A172 (cell line): ENCODE data around the gene TM7SF3. TPM values are rescaled to one million over a fixed set of nuclear protein-coding genes. Genes with fewer than 3 reads are reported as not detected.
"Not testable (repeated sequence)": the region's sequence is repeated elsewhere in the genome, so short reads cannot be mapped to it uniquely, and the experiment has no call there.

ENCODE experiments used
- DNase-seq: peaks from one replicate; pipeline ENCODE4 v3.0.0-alpha.2; 2015; ENCODE audit warnings: low spot score
- total RNA-seq: library from RNA; depleted of rRNA; stranded (reverse); fragments of >200 nt; shearing (Covaris generic); gene quantifications from 2 replicates; pipeline ENCODE4 v1.2.3, GENCODE V29; 2014

The TM7SF3 gene
- total RNA-seq, 1 experiment from 2014 or later: 254 TPM

GRCh38 chr12:26978801-26979200 lies 35.4 kb downstream of the TM7SF3 start:
- no peak for DNase-seq

- DNase-seq: no peak
Measured at GRCh38 chr12:26976687-26977086, 37.5 kb downstream of the TM7SF3 start.

GRCh38 chr12:26971963-26972362 lies 42.2 kb downstream of the TM7SF3 start:
- DNase-seq: no peak

GRCh38 chr12:26970136-26970535 lies 44.0 kb downstream of the TM7SF3 start:
- DNase-seq: no peak

GRCh38 chr12:26966842-26967241 lies 47.3 kb downstream of the TM7SF3 start:
- no peak for DNase-seq

- DNase-seq: no peak
Measured at GRCh38 chr12:26963413-26963812, 50.8 kb downstream of the TM7SF3 start.

- no peak for DNase-seq
Measured at GRCh38 chr12:26961803-26962202, 52.4 kb downstream of the TM7SF3 start.

GRCh38 chr12:26961391-26961790 lies 52.8 kb downstream of the TM7SF3 start:
- not testable (repeated sequence) for DNase-seq

- DNase-seq: no peak
Measured at GRCh38 chr12:26954027-26954426, 60.2 kb downstream of the TM7SF3 start.

GRCh38 chr12:26953447-26953846 lies 60.7 kb downstream of the TM7SF3 start:
- DNase-seq: no peak

GRCh38 chr12:26948309-26948708 lies 65.9 kb downstream of the TM7SF3 start:
- no peak for DNase-seq

- no peak for DNase-seq
Measured at GRCh38 chr12:26941215-26941594, 73.0 kb downstream of the TM7SF3 start.

GRCh38 chr12:26940516-26941214 lies 73.5 kb downstream of the TM7SF3 start:
- DNase-seq: no peak

GRCh38 chr12:26939953-26940352 lies 74.2 kb downstream of the TM7SF3 start:
- no peak for DNase-seq

- DNase-seq: no peak
Measured at GRCh38 chr12:26939192-26939832, 74.9 kb downstream of the TM7SF3 start.

- no peak for DNase-seq
Measured at GRCh38 chr12:26938701-26939062, 75.5 kb downstream of the TM7SF3 start.

GRCh38 chr12:26937863-26938700 lies 76.1 kb downstream of the TM7SF3 start, which contains the start of the genes FGFR1OP2 and INTS13:
Gene FGFR1OP2 (plus strand): TSS chr12:26938470. CDS start chr12:26954159, 15,689 bp downstream.
Gene INTS13 (minus strand): TSS chr12:26937981. CDS start chr12:26936803, 1,178 bp downstream.
- peak; percentile 97 for DNase-seq

- DNase-seq: no peak
Measured at GRCh38 chr12:26937443-26937862, 76.7 kb downstream of the TM7SF3 start.

- DNase-seq: no peak
Measured at GRCh38 chr12:26936559-26937442, 77.4 kb downstream of the TM7SF3 start.

GRCh38 chr12:26935636-26936378 lies 78.4 kb downstream of the TM7SF3 start:
- DNase-seq: no peak

GRCh38 chr12:26929590-26929989 lies 84.6 kb downstream of the TM7SF3 start:
- DNase-seq: no peak
